ENCODE results near the gene FEN1.

Gene FEN1

DNA sequence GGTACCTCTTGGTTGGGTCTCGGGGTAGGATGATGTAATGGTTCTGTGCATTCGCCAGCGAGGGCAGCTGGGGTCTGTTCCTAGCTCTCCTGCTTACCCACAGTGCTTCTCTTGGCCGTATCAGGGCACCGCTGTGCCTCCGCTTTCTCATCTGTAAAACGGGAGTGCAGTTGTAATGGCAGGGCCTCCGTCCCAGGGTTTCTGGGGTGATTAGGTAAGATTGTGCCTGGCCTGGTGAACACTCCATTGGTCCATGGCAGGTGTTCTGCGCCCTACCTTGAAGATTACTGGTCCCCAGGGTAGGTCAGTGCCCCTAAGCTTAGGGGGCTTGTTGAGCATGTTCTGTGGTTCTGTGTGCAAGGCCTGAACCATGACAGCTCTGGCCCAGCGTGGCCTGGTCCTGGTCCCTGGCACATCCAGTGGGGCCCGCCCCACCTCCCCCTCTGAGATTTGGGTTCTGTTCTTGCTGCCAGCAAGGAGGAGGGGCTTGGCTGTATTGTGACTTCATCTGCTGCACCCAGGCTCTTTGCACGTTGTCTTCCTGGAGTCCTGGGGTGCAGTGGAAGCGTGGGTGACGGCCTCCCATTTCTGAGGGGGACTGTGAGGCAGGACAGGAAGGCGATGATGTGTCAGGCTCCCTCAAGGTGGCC, 35.4 kb upstream of the FEN1 start:
- DNase-seq = no peak

DNA sequence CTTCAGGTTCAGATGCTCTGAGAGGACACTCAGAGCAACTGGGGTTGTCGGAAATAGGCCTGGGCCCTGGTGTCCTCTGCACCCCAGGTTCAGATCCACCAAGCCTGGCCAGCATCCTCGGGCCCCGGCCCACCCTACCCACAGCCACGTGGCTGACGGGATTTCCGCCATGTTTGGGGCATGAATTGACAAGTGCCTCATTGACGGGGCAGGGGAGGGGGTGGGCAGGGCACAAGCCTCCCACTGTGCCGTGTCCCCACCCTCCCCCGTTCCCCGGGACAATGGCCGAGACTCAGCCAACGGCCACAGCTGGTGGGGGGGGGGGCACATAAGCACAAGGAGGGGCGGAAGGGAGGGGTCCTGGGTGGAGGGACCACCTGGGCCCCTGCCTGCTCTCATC, 31.8 kb upstream of the FEN1 start:
- DNase-seq = no peak

DNA sequence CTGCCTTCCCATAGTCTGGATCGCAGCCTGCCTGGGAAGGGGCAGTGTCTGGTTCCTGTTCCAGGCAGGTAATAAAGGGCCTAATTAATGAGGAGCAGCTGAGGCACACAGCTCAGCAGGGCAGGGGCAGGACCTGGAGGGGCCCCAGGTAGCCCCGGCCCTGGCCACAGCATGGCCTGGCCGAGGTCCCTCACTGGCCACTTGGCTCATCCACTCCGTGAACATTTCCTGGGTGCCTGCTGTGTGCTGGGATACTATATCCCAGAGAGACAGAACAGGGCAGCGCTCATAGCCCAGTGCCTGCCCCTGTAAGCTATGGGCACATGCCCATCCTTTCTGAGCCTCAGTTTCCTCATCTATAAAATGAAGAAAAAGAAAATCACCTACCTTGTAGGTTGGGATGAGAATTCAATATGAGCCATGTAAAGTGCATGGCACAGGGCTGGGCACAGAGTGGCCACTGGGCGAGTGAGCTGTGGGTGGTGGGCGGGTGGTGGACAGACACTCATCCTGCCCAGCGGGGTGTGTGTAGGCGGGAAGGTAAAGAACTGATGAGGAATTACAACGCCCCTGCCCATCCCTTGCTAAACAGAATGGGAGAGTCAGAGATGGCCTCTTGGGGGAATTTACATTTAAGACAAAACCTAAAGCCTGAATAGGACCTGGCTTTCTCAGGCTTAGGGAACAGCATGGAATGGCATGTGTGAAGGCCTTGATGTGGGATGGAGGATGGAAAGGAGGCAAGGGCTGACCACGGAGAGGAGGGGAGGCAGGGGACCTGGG, 31.1 kb upstream of the FEN1 start:
- no peak for DNase-seq

DNA sequence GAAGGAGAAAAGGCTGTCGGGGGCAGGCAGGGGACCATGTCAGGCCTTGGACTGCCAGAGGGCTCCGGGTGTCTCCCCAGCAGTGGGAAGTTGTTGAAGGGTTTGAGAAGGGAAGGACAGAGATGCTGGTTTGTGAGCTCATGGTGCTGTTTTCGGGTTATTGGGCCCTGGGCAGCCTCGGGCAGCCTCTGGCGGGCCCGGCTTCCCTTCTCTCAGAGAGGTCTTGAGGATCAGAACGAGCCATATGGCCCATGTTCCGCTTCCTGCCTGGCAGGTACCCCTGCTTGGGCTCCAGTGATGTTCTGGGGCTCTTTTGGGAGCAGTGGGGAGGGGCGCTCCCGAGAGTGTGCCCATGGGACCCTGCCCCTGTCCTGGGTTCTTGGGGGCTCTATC, 30.5 kb upstream of the FEN1 start:
- no peak for DNase-seq

DNA sequence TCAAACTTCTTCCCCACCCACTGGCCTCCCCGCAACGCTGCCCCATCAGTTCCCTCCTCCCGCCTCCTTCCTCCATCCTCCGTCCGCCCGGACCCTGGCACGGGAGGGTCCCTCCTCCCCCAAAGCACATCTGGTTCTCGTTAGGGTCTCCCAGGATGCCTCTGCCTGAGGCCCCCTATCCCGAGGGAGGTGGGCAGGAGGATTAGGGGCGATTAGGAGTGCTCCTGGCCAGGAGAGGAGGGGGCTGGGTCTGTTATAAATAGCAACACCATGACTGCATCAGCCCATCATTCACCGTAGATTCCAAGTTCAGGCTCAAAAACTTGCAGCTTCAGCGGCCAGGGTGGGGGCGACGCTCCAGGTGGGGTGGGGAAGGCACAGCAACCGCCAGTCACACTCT, 29.9 kb upstream of the FEN1 start:
- no peak for DNase-seq

DNA sequence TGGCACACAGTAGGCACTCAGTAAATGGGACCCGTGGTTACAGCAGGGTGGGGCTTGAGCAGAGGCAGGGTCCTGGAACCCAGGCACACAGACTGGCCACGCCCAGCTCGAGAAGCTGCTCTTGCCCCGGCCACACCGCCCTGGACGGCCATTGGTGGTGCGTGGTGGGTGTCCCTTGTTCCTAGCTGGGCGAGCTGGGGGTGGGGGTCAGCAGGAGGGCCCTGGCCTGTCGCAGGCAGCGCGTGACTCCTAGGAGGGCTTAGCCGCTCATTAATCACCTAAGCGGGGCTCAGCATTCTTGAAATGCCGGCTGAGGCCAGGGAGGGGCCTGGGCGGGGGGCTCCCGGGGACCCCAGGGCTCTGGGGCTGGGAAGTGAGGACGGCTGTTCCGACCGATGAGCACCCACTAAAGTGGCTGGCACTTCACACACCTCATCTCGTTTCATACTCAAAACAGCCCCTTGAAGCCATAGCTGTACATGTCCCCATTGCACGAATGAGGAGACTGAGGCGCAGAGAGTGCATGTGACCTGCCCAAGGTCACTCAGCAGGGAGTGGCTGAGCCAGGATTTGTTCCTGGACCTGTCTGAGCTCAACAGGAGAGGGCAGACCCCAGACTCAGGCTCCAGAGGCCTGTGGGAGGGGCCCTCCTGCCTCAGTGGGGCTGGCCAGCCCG, 28.6 kb upstream of the FEN1 start:
- DNase-seq = no peak

DNA sequence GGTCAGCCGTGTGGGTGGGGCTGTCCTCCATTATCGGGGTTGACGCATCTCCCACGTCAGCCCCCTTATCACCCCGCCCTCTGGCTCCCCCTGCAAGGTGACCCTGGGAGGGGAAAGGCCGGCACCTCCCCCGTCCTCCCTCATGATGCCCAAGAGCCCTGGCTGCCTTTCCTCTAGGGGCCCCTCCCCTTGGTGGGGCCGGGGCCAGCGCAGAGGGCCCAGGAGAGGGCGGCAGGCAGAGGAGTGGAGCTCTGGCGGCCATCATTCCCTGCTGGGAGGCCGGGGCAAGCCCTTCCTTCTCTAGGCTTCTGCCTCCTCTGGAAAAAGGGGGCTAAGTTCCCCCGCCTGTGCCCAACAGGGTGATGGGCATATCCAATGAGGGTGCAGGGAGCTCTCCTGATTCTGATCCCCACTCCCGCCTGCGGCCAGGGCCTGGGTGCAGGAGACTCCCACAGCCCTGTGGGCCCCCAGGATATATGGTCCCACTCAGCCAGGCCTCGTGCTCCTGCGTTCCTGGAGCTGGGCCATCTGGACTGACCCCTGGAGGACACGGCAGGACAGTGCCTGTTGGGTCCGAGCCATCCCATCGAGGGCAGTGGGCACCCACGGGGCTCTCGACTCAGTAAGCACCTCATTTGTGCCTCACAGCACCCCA, 28.0 kb upstream of the FEN1 start:
- no peak for DNase-seq

DNA sequence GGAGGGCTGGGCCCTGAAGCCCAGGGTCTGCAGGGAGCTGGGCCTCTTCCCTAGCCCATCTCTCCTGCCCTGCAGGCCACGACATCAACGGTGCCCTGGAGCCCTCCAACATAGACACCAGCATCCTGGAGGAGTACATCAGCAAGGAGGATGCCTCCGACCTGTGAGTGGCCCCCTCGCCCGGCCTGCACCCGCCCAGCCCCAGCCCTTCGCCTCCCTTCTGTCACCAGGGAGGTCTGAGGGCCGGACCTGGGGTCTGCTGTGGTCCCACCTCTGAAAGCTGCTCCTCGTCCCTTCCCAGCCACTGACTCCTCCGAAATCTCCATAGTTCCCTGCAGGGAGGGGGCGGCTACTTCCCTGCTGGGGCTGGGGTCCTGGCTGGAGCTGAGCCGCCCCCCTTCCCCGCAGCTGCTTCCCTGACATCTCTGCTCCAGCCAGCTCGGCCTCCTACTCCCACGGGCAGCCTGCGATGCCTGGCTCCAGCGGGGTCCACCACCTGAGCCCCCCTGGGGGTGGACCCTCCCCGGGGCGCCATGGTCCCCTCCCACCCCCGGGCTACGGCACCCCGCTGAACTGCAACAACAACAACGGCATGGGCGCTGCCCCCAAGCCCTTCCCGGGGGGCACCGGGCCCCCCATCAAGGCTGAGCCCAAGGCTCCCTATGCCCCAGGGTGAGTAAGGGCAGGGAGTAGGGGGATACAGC, 27.0 kb upstream of the FEN1 start:
- no peak for DNase-seq

DNA sequence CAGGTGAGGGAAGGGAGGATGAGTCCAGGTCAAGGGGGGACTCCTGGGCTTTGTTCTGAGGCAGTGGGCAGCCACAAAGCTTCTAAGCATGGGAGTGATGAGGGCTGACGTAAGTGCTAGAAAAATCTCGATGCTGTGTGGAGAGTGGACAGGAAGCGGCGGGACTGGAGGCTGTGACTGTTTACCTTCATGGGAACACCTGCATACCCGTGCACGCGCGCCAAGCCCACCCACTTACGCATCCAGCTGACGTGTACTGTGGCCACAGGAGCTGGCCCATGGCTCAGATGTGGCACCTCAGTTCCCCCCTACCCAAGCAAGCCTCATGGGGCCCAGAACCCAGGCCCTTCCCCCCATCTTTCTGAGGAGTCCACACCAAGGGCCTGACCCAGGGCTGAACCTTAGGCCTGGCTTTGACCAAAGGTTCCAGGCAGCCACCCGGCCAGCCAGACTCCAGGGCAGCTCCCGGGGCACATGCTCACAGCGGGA, 26.3 kb upstream of the FEN1 start:
- DNase-seq = no peak

DNA sequence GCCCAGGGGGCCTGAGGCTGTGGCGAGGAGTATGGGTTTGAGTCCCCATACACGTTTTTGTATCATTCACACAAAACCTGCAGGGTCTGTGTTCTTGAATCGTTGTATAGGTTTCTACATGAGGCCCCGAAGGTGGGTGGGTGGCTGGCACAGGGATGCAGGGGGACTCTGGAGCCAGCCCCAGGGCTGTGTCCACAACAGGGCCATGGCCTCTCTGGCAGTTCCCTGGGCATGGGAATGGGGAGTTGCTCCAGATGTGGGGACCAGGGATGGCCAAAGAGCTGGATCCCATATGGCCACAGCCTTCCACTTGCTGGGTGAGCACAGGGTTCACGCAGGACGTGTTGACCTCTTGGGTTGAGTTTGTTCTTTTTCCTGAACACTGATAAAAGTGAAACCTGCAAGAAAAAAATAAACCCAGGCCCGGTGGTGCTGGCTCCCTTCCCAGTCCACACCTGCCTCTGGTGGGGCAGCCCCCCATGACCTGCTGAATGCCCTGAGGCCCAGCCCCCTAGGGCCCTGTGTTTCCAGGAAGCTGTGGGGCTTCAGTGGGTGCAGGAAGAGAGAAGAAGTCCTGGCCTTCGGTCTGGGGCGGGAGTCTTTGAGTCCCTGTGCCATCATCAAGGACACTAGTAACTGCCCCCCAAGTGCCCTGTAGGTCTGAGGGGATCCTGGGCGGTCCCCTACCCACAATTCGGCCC, 24.2 kb upstream of the FEN1 start:
- DNase-seq = no peak

DNA sequence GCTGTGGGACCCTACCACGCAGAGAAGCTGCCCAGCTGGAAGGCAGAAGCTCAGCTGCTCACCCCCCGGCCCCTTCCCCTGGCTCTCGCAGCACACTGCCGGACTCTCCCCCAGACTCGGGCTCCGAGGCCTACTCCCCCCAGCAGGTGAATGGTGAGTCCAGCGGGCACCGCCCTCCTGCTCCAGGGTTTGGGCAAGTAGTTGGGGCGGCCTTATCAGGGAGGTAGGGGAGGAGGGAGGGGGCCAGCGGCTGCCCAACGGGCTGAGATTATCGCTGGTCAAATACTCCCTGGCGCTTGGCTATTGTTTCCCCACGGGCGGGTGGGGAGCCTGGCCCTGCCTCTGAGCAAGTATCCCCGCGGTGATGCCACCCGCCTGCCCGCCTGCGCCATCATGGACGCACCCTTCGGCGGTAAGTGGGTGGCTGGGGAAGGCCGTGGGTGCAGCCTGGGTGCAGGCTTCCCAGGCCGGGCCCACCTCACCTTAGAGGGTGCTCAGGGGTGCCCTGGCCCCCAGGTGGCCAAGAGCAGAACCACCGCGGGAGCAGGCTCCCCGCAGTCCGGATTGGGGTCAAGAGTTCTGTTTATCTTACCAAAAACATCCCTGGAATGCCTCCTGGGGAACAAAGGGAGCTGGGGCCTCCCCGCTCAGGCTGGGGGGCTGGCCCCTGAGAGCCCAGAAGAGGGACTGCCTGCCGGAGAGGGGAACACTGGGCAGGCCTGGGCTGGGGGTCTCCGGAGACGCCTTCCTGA, 23.4 kb upstream of the FEN1 start:
- no peak for DNase-seq

DNA sequence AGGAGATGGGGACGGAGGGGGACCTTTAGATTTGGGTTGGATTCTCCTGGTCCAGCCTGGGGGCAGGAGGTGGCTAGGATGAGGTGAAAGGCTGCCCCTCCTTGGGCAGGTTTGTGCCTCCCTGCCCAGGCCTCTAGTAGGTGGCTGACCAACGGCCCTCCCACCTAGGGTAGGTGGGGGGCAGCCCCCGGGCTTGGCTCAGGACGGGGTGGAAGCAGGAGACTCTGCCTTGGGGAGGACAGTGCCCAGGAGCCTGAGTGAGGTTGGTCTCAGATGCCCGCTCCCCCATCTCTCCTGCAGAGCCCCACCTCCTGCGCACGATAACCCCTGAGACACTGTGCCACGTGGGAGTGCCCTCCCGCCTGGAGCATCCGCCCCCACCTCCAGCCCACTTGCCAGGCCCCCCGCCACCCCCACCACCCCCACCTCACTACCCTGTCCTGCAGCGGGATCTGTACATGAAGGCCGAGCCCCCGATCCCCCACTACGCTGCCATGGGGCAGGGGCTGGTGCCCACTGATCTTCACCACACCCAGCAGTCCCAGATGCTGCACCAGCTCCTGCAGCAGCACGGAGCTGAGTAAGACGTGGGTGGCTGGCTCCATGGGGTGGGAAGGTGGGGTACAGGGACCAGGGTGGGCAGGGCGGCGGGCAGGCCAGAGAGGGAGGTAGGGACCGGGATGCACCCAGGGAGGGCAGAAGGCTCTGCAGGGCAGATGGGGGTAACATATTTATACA, 22.6 kb upstream of the FEN1 start:
- no peak for DNase-seq

DNA sequence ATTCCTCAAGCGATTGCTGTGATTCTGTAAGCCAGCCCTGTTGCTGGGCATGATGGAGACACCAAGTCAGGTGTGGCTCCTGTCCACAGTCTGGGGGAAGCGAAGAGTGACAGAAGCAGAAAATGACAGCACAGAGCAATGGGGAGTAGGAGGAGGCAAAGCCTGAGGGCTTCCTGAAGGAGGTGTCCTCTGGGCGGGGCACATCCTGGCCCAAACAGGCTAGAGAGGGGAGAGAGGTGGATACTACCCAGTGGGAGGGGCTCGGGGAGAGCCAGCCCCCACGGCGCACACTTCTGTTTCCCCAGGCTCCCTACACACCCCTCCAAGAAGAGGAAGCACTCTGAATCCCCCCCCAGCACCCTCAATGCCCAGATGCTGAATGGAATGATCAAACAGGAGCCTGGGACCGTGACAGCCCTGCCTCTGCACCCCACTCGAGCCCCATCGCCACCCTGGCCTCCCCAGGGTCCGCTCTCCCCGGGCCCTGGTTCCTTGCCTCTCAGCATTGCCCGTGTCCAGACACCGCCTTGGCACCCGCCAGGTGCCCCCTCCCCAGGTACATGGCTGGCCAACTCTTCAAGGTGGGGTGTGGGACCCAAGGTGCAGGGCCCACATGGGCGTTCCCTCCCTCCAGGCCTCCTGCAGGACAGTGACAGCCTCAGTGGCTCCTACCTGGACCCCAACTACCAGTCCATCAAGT, 21.4 kb upstream of the FEN1 start:
- no peak for DNase-seq

DNA sequence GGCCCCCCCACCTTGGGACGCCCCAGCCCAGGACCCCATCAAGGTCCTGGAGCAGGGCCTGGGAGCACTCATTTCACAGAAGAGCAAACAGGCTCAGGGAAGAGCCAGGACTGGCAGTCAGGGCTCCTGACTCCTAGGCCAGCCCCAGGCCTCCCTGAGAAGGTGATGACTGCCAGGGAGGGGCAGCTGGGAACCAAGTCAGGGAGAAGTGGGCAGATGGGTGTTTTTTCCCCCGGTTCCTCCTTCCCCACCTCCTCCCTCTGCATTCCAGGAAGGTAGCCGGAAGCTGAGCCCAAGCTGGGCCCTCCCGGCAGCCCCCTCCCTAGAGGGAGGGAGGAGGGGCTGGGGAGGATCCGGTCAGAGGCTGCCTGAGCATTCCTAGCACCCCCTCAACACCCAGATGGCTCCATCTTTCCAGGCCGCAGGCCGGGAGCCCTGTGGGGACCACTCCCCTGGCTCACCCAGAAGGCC, 20.7 kb upstream of the FEN1 start:
- no peak for DNase-seq

DNA sequence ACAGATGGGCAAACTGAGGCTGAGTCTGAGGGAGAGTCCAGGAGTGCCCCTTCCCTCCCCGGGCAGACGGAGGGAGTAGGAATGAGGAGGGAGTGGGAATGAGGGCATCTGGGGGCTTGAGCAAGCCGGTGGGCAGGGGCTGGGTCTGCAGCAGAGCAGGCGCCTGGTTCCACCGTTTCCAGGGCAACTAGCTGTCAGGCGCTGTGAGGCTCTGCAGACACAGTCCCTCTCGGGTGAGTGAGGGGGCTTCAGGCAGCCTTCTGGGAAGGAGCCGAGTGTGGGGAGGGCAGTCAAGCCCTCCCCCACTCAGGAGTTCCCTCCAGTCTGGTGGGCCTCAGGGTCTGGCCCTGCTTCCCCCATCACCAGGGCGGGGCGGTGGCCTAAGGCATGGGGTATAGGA, 19.4 kb upstream of the FEN1 start:
- no peak for DNase-seq

DNA sequence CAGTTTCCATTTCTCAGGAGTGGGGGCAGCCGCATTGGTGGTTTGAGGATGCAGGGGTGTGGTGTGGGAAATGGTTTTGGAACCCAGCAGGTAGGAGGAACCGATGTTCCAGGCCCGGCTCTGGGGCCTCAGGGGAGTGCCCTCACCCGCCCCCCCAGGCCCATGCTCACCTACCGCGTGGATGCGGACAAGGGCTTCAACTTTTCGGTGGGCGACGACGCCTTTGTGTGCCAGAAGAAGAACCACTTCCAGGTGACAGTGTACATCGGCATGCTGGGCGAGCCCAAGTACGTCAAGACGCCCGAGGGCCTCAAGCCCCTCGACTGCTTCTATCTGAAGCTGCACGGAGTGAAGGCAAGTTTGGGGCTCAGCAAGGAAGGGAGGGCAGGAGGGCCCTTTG, 18.9 kb upstream of the FEN1 start:
- no peak for DNase-seq

DNA sequence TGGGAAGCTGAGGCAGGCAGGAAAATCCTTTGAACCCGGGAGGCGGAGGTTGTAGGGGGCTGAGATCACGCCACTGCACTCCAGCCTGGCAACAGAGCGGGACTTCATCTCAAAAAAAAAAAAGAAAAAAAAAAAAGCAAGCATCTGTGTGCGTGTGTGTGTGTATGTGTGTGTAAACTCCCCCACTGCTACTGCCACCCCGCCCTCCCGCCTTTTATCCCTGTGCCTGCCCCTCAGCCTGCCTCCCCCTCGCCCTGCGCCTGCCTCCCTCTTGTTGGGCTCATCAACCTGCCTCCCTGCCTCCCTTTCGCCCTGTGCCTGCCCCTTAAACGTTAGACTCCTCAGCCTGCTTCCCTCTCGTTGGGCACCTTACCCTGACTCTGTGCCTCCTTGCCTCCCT, 18.3 kb upstream of the FEN1 start:
- DNase-seq = no peak

DNA sequence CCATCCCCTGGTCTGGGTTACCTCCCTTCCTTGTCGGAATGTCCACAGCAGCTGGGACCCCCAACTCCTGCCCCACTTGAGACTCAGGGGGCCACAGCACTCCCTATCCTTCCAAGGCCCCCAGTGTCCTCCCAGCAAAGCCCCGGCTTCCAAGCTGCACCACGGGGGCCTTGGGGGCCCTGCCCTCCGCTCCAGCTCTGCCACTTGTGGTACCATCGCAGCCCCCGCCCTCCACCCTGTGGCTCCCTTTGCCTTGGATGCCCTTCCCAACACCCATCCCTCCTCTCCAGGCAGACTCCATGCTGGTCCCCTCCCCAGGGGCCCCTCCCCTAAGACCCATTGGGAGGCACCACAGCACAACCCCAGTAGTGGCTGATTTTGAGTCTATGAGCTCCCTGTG, 17.6 kb upstream of the FEN1 start:
- no peak for DNase-seq

DNA sequence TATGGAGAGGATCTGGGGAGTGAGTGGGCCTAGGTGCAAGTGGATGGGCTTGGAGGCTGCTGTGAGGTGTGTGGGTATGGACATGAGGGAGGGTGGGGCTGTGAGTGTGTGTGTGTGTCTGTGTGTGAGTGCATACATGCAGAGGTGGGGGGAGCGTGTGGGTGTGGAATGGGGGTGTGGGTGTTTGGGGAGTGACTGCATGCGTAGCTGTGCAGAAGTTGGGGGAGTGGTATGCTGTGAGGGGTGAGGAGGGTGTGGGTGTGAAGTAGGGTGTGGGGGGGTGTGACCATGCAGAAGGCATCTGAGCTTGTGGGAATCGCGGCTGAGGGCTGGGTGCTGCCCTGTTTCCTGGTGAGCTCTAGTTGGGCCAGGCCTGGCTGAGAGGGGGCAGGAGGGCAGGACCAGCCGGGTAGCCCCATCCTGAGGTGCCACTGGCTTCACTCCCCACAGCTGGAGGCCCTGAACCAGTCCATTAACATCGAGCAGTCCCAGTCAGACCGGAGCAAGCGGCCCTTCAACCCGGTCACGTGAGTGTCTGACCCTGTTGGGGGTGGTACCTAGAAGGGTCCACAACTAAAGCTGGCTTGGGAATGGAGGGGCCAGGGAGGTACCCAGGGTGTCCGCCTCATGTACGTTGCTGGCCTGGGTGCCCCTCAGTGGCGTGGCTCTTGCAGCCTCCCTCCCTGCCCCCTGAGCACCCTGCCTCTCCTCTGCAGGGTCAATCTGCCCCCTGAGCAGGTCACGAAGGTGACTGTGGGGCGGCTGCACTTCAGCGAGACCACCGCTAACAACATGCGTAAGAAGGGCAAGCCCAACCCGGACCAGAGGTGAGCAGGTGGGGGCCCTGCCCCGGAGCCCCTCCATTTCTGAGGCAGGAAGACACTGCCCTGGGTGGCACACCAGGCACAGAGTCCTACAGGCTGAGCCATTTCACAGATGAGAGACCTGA, 16.8 kb upstream of the FEN1 start:
- DNase-seq = no peak
